ENCODE results near the gene FILIP1L. TPM values are rescaled to one million over a fixed set of nuclear protein-coding genes. Genes with fewer than 3 reads are reported as not detected.

The FILIP1L gene
- total and polyA plus RNA-seq, 2 of the 8 experiments (the other 6 are each of a cell fraction or from before 2014, with no cell fraction given) = 0.06 to 0.09 TPM

- no peak for TF ChIP-seq SIN3A (conservative IDR thresholded peaks at IDR 0.05 in 1 of 2, IDR thresholded peaks at IDR 0.05 in 1 of 2; ENCODE audit: low read depth in 1 of 2, low read length in 2 of 2)
Measured at GRCh38 chr3:99901200-99901926, 212.9 kb downstream of the FILIP1L start (continued).

Data from H1 (cell line).